CD4-positive, alpha-beta T cell treated with Interleukin-17A for 4 hours (primary cell): ENCODE data around the gene RAB34.

Experiments used
- DNase-seq: peaks from one replicate; pipeline ENCODE4 v3.0.0-alpha.2; 2020; ENCODE audit warnings: mixed read lengths

The RAB34 gene, protein sequence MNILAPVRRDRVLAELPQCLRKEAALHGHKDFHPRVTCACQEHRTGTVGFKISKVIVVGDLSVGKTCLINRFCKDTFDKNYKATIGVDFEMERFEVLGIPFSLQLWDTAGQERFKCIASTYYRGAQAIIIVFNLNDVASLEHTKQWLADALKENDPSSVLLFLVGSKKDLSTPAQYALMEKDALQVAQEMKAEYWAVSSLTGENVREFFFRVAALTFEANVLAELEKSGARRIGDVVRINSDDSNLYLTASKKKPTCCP

DNA sequence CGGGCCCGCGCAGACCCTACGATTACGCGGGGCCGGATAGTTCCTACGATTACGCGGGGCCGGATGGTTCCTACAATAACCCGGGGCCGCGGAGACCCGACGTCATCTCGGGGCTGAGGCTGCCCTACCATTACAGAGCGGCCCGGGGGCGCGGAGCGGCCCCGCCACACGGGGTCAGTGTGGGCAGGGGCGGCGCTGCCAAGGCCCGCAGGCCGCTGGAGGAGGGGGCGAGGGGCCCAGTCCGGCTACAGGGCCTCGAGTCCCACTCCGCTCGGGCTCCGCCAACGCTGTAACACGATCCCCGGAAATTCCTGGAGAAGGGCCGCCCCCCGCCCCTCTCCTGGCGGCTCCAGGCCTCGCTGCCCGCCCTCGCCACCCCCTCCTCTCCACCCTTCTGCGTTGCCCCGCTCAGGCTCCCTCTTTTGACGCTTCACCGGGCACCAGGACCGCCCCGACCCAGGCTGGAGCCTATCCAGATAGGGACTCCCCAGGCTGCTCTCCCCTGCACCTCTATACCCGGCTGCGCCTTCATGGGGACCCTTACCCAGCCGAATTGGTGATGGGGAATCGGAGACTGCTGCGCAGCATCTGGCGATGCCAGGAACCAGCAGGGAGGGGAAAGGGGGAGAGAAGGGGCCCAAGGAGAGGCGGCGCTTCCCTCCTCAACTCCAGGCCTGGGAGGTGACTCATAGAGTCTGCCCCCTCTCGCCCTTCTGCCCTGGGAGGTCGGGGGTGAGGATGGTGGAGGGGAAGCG lies at the start of gene RAB34:
Gene RAB34, minus strand, starts transcription at position 291 of the 755 bp plus-strand sequence. CDS start 602 bp downstream, outside the sequence.
- DNase-seq, result peak; percentile 23

DNA sequence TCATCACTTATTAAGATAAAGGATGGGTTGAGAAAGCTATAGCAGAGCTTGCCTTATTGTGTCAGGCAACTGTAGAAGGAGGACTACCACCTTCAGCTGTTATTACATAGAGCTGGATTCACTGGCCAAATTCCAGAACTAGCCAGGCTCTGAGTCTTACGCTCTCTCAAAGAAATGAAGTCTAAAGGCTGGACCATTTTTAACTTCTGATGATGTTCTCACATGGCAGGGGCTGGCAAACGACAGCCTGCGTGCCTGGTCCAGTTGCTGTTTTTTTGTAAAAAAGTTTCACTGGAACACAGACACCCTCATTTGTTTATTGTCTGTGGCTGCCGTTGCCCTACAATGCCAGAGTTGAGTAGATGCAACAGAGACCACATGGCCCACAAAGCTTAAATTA lies 47.4 kb upstream of the RAB34 start:
- DNase-seq, result no peak

DNA sequence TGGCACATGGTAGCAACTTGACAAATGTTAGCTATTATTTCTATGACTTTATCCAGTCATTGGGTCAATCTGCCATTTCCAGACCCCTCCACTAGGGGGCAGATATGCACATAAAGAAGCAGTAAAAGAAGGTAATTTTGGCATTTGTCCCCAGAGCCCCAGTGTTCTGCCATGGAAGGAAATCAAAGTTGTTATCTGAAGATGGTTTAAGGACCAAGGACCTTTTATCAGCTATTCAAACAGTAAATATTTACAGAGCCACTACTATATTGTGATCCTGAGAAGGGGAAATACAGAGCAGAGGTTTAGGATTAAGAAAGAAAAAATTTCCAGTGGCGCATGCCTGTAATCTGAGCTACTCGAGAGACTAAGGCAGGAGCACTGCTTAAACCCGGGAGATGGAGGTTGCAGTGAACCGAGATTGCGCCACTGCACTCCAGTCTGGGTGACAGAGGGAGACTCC lies 46.2 kb upstream of the RAB34 start:
- DNase-seq, result peak; percentile 82

DNA sequence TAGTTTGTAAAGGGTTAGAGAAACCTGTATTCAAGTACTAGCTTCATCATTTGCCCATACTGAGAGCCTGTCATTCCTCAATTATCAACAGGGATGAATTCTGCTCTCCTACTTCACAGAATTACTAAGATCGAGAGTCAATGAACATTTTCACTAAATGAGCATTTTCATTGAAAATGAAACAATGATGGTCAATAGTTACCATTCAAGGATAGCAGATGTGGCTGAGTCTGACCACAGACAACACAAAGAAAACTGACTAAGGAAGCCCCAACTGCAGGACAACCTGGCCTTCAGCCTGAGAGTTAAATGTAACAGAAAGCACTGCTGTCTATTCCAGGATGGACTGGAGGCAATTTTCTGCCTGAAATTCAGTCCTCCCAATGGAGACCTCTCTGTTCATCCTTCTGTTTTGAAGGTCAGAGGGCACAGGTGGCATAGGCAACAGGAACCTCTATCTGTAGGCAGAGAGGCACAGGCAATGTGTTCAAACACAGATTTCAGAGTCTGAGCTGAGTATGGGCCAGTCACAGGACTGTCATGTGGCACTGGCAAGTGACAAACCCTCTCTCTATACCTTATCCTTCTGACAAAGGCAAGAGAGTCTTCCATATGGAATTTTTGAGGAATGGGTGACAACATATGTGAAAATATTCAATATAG lies 45.6 kb upstream of the RAB34 start:
- DNase-seq, result no peak

DNA sequence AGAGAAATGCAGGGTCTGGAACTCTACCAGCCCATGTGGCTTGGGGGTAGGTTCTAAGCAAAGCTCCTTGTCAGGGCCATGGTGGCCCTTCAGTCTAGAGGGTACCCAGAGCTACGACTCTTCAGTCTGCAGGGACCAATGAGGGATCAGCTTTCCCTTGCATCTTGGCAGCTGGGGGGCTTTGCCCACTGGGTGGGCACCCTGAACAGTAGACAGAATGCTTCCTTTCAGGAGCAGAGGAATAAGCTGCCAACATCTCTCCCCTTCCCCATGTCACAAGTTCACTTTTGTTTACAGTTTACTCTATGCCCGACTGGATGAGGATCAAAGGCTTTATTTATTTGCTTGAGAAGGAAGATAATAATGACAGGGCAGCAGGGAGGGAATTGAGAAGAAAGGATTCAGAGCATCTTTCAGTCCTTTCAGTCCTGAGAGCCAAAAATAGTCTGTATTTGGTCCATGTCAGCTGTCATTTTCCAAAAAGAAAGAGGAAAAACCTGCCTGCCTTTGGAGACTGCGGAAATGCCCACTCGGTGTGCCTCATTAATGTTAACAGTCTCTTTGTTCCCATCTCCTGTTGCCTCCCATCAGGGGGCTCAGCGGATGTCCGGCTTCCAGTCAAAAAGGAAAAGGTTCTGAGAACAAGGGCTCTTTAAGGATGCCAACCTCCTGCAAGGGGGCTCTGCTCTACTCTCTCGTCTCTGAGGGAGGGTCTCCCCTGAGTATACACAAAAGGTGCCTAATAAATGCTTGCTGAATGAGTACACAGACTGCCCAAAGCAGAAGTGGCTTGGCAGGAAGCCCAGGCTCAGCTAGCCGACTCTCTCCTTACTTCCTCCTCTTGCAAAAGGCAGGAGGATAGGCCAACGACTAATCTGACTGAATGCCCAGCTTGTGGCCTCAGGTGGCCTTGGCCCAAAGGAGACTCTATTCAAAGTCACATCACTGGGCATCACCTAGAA lies 43.2 kb upstream of the RAB34 start:
- DNase-seq, result no peak

DNA sequence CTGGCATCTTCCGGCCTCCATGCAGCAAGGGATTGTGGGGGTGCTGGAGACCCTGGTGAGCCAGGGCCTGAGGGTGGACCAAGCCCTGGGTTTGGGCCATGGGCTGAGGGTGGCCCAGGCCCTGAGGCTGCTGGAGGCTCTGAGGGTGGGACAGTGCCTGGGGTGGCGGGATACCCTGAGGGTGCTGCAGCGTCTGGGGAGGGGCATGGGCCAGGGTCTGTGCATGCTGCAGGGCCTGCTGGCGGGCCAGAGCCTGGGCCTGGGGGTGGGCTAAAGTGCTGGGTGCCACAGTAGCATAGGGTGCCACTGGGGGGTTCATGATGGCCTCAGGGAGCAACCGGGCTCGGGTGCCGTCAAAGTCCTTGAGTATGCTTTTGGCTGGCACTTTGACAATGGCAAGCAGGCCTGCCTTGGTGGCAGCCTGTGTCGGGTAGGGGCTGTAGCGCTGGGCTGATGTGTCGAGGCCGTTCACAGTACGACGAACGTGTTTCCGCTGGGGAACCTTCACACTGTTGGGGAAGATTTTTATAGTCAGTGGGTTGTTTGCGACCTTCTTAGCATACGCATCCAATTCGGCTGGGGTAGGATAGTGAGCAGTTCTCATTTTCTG lies 41.7 kb upstream of the RAB34 start:
- no peak for DNase-seq

DNA sequence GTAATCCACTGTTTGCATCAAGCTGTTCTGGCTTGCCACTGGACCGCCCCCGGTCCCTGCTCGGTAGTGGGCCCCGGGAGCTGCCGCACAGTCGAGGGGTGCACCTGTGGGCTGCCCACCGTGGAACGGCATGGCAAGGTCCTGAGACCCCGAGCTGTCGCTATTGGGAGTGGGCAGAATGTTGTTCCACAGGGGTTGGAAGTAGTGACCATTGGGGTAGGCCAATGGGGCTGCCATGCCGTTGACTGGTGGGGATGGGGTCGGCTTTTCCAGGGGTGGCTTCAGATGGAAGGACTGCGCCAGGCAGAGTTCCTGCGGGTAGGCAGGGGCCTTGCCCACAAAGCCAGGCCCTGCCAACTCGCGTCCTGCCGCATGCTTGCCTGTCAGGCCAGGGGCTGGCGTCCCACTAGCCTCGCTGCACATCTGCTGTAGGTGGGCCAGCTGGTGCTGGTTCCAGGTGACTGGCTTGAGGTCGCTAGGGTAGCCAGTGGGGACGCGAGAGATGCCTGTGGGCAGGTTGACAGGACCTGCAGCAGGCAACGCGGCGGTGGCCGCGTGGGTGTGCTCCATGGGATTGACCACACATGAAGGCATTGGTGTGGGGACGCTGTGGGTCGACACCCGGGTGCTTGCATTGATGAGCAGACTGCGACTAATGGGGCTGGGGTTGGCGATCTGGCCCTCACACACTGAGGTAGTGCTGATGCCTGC lies 40.9 kb upstream of the RAB34 start:
- DNase-seq, result no peak

DNA sequence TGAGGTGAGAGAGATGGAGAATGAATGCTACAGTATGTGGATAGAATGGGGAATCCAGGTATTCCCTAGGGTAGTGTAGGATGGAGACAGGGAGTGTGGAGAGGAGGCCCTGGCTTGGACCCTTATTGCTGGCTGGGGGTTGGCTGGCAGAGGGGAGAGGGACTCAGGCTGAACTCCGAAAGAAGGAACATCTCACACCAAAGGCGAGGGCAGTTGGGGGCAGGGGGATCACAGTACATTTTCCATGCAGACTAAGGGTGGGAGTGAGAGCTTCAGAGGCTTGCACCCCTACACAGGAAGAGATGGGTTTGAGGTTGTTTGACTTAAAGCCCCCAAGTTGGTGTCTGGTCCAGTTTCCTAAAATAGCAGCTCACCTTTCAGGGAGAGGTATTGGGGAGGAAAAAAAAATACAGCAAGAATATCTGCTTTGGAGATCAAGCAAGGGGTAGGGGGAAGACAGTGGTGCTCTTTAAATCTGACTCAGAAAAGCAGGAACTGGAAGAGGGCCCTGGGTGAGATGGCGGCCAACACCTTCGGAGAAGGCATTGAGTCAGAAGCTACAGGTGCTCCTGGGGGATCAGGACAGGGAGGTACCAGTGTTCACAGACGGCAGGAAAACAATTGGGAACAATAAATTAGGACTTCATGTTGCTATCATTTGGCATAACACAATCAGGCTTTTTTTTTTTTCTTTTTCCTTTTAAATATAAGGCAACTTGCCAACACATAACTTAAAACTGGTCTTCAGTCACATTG lies 38.6 kb upstream of the RAB34 start:
- no peak for DNase-seq

DNA sequence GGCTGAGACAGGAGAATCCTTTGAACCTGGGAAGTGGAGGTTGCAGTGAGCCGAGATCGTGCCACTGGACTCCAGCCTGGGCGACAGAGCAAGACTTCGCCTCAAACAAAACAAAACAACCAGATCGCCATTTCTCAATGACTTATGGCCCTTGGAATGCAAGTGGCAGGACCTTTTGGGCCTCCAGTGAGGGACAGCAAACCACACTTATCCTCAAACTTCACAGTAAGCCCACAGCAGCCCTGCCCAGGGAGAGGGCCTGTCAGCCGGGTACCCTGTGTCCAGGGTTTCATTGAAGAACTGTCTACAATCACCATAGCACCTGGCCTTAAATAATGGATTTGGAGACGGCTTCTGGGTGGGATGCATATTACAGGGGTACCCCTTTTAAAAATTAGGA lies 37.8 kb upstream of the RAB34 start:
- DNase-seq, result no peak

DNA sequence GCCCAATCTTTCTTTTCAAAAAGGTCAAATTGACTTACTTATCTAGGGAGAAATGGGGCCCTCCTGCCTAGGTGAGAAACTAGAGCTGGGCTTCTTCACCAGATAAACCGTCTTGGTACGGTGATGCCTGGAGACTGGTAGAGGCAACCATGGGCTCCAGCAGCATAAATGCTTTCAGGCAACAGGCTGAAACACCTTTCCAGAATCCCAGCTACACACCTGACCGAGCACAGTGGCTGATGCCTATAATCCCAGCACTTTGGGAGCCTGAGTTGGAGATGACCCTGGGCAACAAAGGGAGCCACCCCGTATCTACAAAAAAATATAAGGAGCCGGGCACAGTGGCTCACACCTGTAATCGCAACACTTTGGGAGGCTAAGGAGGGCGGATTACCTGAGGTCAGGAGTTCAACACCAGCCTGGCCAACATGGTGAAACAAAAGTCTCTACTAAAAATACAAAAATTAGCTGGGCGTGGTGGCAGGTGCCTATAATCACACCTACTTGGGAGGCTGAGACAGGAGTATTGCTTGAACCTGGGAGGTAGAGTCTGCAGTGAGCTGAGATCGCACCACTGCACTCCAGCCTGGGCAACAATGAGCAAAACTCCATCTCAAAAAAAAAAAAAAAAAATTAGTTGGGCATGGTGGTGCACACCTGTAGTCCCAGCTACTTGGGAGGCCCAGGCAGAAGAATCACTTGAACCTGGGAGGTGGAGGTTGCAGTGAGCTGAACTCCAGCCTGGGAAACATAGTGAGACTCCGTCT lies 34.1 kb upstream of the RAB34 start:
- DNase-seq, result no peak

DNA sequence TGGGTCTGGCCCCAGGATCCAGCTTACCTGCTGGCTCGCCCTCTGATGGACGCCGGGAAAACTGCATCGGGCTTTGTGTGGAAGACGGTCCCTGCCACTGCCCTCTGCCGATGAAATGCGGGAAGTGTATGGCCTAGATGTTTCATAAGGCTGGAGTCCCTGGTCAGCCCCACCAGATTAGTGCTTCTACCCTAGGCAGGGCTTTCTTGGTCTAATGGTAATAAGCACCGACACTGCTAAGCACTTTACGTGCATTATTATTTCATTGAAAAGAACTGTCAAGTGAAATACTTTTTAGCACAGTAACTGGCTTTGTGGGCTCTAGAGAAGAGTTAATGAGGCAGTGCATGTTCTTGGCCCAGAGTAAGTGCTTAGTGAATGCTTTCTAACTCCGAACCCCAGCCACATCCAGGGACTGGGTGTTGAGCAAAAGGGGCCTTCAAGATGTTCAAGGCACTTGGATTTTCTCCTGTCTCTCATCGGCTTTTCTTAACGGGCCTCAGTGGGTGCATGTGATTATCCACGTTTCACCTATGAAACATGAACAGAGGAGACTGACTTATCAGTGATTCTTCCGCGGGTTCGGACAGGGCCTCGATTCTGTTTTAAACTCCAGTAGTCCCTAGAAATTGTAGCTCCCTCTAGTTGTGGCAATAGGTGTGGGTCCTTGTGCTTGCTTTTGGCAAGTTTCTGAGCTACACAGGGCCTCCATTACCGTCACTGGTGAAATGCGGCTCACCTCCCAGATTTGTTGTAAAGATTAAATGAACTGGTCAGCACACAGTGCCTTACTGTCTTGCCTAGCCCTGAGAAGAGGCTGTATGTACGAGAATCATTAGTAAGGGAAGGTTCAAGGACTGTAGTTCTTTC lies 32.7 kb upstream of the RAB34 start:
- peak; percentile 91 for DNase-seq

DNA sequence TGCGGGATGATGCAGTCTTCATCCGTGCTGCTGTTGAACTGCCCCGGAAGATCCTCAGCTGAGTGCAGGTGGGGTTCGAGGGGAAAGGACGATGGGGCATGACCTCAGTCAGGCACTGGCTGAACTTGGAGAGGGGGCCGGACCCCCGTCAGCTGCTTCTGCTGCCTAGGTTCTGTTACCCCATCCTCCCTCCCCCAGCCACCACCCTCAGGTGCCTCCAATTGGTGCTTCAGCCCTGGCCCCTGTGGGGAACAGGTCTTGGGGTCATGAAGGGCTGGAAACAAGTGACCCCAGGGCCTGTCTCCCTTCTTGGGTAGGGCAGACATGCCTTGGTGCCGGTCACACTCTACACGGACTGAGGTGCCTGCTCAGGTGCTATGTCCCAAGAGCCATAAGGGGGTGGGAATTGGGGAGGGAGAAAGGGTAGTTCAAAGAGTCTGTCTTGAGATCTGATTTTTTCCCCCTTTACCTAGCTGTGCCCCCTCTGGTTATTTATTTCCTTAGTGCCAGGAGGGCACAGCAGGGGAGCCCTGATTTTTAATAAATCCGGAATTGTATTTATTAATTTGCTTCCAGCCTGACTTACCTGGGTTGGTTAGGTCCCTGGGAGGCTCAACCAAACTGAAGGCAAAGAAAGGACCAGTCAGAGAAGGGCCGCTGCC lies 32.0 kb upstream of the RAB34 start:
- DNase-seq, result no peak

DNA sequence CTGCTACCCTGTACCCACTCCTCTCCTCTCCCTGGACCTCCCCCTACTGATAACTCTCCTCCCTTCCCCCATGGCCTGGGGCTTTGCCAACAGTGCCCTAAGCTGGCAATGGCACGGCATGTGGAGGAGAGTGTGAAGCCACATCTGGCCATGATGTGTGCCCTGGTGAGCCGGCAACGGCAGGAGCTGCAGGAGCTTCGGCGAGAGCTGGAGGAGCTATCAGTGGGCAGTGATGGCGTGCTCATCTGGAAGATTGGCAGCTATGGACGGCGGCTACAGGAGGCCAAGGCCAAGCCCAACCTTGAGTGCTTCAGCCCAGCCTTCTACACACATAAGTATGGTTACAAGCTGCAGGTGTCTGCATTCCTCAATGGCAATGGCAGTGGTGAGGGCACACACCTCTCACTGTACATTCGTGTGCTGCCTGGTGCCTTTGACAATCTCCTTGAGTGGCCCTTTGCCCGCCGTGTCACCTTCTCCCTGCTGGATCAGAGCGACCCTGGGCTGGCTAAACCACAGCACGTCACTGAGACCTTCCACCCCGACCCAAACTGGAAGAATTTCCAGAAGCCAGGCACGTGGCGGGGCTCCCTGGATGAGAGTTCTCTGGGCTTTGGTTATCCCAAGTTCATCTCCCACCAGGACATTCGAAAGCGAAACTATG lies 31.3 kb upstream of the RAB34 start:
- no peak for DNase-seq

DNA sequence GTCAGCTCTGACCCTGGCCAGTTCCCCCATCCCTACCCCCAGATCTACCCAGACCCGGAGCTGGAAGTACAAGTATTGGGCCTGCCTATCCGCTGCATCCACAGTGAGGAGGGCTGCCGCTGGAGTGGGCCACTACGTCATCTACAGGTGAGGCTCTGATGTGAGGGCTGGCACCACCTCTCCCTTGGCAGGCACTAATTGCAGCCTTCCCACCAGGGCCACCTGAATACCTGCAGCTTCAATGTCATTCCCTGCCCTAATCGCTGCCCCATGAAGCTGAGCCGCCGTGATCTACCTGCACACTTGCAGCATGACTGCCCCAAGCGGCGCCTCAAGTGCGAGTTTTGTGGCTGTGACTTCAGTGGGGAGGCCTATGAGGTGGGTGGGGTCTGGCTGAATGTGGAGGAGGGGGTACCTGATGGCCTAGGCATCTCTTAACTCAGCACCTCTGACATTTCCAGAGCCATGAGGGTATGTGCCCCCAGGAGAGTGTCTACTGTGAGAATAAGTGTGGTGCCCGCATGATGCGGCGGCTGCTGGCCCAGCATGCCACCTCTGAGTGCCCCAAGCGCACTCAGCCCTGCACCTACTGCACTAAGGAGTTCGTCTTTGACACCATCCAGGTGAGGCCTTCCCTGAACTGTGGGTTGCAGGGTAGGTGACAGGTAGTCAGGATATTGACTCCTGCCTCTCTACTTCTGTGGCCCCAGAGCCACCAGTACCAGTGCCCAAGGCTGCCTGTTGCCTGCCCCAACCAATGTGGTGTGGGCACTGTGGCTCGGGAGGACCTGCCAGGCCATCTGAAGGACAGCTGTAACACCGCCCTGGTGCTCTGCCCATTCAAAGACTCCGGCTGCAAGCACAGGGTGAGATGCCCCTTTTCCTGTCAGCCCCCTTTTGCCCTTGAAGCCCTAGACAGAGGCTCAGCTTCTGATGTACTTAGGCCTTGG lies 30.4 kb upstream of the RAB34 start:
- DNase-seq, result no peak

DNA sequence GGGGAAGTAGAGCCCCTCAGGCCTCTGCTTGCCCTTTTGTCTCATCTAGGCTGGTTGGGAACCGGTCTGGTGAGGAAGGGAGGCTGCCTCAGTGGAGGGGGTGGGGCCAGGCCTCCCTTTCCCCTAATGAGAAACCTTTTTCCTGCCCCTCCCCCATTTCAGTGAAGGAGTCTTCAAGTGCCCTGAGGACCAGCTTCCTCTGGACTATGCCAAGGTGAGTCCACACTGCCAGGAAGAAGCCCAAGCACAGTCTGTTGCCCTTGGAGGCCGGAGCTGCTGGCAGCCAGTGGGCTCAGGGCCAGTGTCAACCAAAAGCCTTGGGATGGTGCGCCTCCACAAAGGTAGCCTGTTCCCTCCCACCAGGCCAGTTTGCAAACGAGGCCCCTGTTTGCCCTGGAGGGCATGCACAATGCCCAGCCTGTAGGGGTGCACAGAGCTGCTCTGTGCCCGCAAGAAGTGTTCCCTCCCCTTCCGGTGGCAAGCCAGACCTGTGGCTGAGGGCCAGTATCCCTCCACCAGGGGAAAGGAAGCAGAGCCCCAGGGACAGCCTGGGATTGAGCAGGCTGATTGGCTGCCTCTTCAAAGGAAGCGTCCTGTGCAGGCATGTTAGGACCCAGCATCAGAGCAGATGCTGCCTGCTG lies 29.5 kb upstream of the RAB34 start:
- DNase-seq, result no peak

DNA sequence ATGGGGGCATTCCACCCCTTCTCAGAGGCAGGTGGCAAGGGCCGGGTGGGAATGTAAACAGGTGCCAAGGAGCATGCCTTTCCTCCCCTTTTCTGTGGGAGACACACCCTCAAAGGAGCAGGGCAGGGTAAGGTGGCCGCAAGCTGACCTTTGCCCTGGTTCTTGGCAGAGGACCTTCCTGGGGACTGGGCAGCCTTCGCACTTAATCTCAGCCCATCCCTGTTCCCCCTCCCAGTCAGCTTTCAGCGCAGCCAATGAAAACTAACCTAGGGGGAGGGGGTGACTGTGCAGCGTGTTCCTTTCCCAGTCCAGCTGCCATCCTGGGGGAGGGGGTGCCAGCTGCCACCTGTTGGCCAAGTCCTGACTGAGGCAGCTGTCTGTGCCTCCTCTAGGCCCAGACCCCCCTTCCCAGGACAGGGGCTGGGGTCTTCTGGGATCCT lies 29.0 kb upstream of the RAB34 start:
- no peak for DNase-seq
